ENCODE data around the gene SHISAL2A.

SHISAL2A gene

DNA sequence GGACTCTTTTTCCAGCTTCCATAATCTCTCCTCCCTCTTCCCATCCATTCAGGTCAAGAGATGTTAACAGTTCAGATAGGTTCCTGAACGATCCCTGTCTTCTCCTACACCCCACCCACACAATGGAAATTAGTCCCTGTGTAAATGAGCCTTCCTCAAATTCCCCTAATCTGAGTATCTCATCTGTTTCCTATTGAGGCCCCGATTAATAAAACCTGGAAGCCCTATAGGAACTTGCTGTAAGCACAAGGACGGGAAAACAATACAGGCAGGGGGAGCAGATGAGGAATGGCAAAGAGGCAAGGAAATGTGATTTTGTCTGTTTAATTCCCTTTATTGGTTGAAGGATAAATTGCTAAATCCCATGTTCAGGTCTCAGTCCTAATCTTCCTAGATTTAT lies 37.9 kb upstream of the SHISAL2A start:
- H3K27ac ChIP-seq, result no peak overlapping the region
- H3K4me3 ChIP-seq, result no peak overlapping the region
- DNase-seq (ENCODE audit: low spot score), result no peak
- TF ChIP-seq, protein P1, sequence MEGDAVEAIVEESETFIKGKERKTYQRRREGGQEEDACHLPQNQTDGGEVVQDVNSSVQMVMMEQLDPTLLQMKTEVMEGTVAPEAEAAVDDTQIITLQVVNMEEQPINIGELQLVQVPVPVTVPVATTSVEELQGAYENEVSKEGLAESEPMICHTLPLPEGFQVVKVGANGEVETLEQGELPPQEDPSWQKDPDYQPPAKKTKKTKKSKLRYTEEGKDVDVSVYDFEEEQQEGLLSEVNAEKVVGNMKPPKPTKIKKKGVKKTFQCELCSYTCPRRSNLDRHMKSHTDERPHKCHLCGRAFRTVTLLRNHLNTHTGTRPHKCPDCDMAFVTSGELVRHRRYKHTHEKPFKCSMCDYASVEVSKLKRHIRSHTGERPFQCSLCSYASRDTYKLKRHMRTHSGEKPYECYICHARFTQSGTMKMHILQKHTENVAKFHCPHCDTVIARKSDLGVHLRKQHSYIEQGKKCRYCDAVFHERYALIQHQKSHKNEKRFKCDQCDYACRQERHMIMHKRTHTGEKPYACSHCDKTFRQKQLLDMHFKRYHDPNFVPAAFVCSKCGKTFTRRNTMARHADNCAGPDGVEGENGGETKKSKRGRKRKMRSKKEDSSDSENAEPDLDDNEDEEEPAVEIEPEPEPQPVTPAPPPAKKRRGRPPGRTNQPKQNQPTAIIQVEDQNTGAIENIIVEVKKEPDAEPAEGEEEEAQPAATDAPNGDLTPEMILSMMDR (IDR thresholded peaks at IDR 0.05), result no peak

DNA sequence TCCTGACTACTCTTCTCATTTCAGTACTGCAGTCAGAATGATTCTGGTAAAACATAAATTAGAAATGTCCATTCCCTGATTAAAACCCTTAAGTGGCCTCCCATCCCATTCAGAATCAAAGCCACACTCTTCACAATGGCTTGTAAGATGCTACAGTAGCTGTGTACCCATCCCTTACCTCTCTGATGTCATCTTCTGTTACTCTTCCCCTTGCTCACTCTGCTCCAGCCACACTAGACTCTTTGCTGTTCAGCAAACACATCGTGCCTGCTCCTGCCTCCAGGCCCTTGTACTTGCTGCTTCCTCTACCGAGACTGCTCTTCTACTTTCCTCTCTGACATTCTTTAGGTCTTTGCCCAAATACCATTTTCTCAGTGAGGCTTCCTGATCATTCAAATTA lies 35.1 kb upstream of the SHISAL2A start:
- TF ChIP-seq, protein P1 (IDR thresholded peaks at IDR 0.05), result no peak
- Histone ChIP-seq H3K4me3 (no peak overlapping the region), H3K27ac (no peak overlapping the region)
- DNase-seq (ENCODE audit: low spot score), result no peak

GRCh38 chr1:52598729-52599128 lies 34.2 kb upstream of the SHISAL2A start:
- Histone ChIP-seq H3K4me3 (no peak overlapping the region), H3K27ac (no peak overlapping the region)
- DNase-seq (ENCODE audit: low spot score), result no peak
- TF ChIP-seq, protein P1 (IDR thresholded peaks at IDR 0.05), result no peak

- no peak for DNase-seq (ENCODE audit: low spot score)
- no peak overlapping the region for H3K27ac ChIP-seq
- H3K4me3 ChIP-seq, result no peak overlapping the region
- TF ChIP-seq, protein P1 (IDR thresholded peaks at IDR 0.05), result no peak
Observed at GRCh38 chr1:52599236-52599635, 33.7 kb upstream of the SHISAL2A start.

DNA sequence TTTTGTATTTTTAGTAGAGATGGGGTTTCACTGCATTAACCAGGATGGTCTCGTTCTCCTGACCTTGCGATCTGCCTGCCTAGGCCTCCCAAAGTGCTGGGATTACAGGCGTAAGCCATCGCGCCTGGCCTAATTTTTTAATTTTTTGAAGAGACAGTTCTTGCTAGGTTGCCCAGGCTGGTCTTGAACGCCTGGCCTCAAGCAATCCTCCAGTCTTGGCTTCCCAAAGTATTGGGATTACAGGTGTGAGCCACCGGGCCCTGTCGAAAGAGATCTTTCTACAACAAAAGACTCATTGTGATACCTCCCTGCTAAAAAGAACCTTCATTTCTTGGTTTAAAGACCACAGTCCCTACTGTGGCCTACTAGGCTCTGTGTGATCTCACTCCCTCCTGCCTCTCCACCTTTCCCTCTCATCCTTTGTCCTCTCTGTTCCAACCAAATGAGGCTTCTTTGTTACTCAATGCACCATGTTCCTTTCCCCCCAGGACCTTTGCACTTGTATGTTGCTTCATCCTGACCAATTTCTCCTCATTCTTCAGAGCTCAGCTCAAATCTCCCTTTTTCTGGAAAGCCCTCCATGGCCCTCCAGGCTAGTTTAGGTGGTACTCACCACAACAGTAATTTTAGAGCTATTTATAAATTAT lies 32.3 kb upstream of the SHISAL2A start:
- no peak overlapping the region for H3K27ac ChIP-seq

GRCh38 chr1:52601519-52601918 lies 31.4 kb upstream of the SHISAL2A start:
- Histone ChIP-seq H3K27ac (peak overlapping the region; percentile 83 to 86), H3K4me3 (peak overlapping the region; percentile 73)
- TF ChIP-seq, protein P1 (IDR thresholded peaks at IDR 0.05), result no peak
- no peak for DNase-seq (ENCODE audit: low spot score)

More for the DNA sequence above, 32.3 kb upstream of the SHISAL2A start:
- DNase-seq (ENCODE audit: low spot score), result no peak
- no peak overlapping the region for H3K4me3 ChIP-seq
- TF ChIP-seq, protein P1 (IDR thresholded peaks at IDR 0.05), result no peak
